GM18520 (cell line): ENCODE data around the gene CFHR4.
"Not testable (repeated sequence)": the region's sequence is repeated elsewhere in the genome, so short reads cannot be mapped to it uniquely, and the experiment has no call there.

Experiments used
- ATAC-seq: cut with Tn5 transposase; IDR thresholded peaks from one replicate; pipeline ENCODE4 v1.9.1; 2021; ENCODE audit not compliant: unreplicated experiment

CFHR4 gene

GRCh38 chr1:196933531-196934189, 45.8 kb downstream of the CFHR4 start:
- no peak for ATAC-seq

- not testable (repeated sequence) for ATAC-seq
These were observed 53.6 kb downstream of the CFHR4 start for GRCh38 chr1:196941474-196941873.

GRCh38 chr1:196943568-196943967, 55.7 kb downstream of the CFHR4 start, which contains the start of gene CFHR2:
CFHR2 (plus strand) TSS chr1:196943738; CDS start chr1:196943881, 143 bp downstream.
- not testable (repeated sequence) for ATAC-seq

GRCh38 chr1:196951711-196952394, 64.0 kb downstream of the CFHR4 start:
- ATAC-seq = peak; percentile 73

- no peak for ATAC-seq
These were observed 66.9 kb downstream of the CFHR4 start for GRCh38 chr1:196954778-196955177.

- ATAC-seq = no peak
These were observed 68.1 kb downstream of the CFHR4 start for GRCh38 chr1:196955926-196956325.

- ATAC-seq = no peak
These were observed 73.0 kb downstream of the CFHR4 start for GRCh38 chr1:196960854-196961253.
